ENCODE data around the gene EVC2. TPM values are rescaled to one million over a fixed set of nuclear protein-coding genes. Genes with fewer than 3 reads are reported as not detected.

Gene EVC2
- total RNA-seq, 4 donors from 2014 or later, result 0.20 to 10.5 (median 3.9) TPM

DNA sequence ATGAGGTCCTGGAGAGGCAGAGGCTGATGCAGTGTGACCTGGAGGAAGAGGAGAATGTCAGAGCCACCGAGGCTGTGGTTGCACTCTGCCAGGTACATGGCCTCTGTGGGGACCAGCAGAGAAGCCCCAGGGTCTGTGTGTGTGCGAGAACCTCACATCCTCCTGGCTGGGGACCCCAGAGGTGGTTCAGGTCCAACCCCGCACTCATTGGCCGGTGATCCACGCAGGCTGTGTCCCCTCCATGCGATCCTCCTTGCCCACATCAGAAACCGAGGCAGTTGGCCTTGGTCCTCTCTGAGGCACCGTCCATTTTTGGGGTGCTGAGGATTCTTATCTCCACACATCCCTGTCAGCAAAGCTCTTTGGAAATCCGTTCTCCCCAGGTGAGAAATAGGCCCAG lies 47.9 kb upstream of the EVC2 start:
- no peaks in the 10 kb centered on the region for H3K27me3 ChIP-seq
- DNase-seq, result no peak
- intact Hi-C loops (cut with DNase I; ENCODE audit: low total_unique reads), result no loop called here
- no peaks in the 10 kb centered on the region for H3K36me3 ChIP-seq
- no peak overlapping the region for H3K27ac ChIP-seq
- H3K9me3 ChIP-seq, result no peaks in the 10 kb centered on the region
- TF ChIP-seq EP300 (IDR thresholded peaks at IDR 0.05; ENCODE audit: low read depth) (no peak), POLR2AphosphoS5 (IDR thresholded peaks at IDR 0.05) (no peak), POLR2A (IDR thresholded peaks at IDR 0.05) (no peak)
- TF ChIP-seq, protein P1, sequence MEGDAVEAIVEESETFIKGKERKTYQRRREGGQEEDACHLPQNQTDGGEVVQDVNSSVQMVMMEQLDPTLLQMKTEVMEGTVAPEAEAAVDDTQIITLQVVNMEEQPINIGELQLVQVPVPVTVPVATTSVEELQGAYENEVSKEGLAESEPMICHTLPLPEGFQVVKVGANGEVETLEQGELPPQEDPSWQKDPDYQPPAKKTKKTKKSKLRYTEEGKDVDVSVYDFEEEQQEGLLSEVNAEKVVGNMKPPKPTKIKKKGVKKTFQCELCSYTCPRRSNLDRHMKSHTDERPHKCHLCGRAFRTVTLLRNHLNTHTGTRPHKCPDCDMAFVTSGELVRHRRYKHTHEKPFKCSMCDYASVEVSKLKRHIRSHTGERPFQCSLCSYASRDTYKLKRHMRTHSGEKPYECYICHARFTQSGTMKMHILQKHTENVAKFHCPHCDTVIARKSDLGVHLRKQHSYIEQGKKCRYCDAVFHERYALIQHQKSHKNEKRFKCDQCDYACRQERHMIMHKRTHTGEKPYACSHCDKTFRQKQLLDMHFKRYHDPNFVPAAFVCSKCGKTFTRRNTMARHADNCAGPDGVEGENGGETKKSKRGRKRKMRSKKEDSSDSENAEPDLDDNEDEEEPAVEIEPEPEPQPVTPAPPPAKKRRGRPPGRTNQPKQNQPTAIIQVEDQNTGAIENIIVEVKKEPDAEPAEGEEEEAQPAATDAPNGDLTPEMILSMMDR (IDR thresholded peaks at IDR 0.05), result no peak
- WGBS, 2 donors (ENCODE audit: low coverage in 1 of 2), result 89% methylated on average over 9 of the region's 9 CpGs; no CpG with 5 or more reads in 1 of the 2 donors
- in situ Hi-C loops (cut with MboI; ENCODE audit: low pct_ligation_motif_present in 1 of 4, low pct_unique_long_range_greater_than_20kb in 1 of 4, low sequenced_read_pairs in 3 of 4), result no loop called here
- H3K4me3 ChIP-seq, result no peak overlapping the region
- no peaks in the 10 kb centered on the region for H3K4me1 ChIP-seq

DNA sequence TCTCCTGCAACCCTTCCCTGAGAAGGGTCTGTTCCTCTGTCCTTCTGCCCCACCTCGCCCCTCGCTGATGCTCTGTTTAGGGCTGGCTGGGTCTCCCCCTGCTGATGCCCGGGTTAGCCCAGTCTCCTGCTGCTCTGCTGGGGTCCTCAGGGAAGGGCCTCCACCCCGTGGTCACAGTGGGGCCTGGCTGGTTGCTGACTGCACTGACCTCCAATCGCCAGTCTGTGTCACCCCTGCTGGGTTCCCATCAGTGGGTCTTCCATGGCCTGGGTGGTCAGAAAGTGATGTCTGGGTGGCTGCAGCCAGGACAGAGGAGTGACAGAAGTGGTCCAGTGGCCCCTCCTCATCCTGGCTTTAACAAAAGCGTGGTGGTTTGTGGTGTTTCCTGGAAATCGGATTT lies 47.3 kb upstream of the EVC2 start:
- intact Hi-C loops (cut with DNase I; ENCODE audit: low total_unique reads) (no loop called here), in situ Hi-C loops (cut with MboI; ENCODE audit: low pct_ligation_motif_present in 1 of 4, low pct_unique_long_range_greater_than_20kb in 1 of 4, low sequenced_read_pairs in 3 of 4) (no loop called here)
- H3K4me1 ChIP-seq, result no peaks in the 10 kb centered on the region
- no peaks in the 10 kb centered on the region for H3K27me3 ChIP-seq
- no peaks in the 10 kb centered on the region for H3K9me3 ChIP-seq
- 77% methylated on average over 6 of the region's 7 CpGs; no CpG with 5 or more reads in 1 of the 2 donors for WGBS, 2 donors (ENCODE audit: low coverage in 1 of 2)
- H3K36me3 ChIP-seq, result no peaks in the 10 kb centered on the region
- no peak overlapping the region for H3K4me3 ChIP-seq
- no peak for DNase-seq
- no peak for TF ChIP-seq POLR2AphosphoS5 (IDR thresholded peaks at IDR 0.05)
- TF ChIP-seq EP300 (IDR thresholded peaks at IDR 0.05; ENCODE audit: low read depth), result no peak
- no peak for TF ChIP-seq POLR2A (IDR thresholded peaks at IDR 0.05)
- TF ChIP-seq, protein P1 (IDR thresholded peaks at IDR 0.05), result no peak
- H3K27ac ChIP-seq, result no peak overlapping the region

DNA sequence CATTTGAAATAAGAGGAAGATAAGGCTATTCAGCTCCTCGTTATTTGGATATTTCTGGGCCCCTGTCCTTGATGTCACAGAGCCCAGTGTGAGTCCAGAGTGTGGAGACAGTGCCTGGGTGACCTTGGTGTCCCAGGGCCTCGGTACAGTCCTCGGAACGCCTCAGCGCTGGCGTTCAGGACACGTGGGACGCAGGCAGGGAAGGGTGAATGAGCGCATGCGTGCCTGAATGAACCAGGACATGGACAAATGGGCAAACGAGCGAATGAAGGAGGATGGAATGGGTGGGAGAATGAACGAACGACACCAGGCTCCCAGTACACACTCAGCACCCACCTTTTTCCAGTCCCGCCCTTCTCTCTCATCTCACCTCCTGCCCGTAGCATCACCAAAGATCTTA lies 46.8 kb upstream of the EVC2 start:
- Histone ChIP-seq H3K27me3 (no peaks in the 10 kb centered on the region), H3K36me3 (no peaks in the 10 kb centered on the region), H3K9me3 (no peaks in the 10 kb centered on the region), H3K4me3 (no peak overlapping the region), H3K4me1 (no peaks in the 10 kb centered on the region), H3K27ac (no peak overlapping the region)
- in situ Hi-C loops (cut with MboI; ENCODE audit: low pct_ligation_motif_present in 1 of 4, low pct_unique_long_range_greater_than_20kb in 1 of 4, low sequenced_read_pairs in 3 of 4) (no loop called here), intact Hi-C loops (cut with DNase I; ENCODE audit: low total_unique reads) (no loop called here)
- no peak for TF ChIP-seq POLR2AphosphoS5 (IDR thresholded peaks at IDR 0.05)
- WGBS, 2 donors (ENCODE audit: low coverage in 1 of 2), result 82 to 93% methylated on average over 8 to 16 of the region's 16 CpGs
- no peak for DNase-seq

DNA sequence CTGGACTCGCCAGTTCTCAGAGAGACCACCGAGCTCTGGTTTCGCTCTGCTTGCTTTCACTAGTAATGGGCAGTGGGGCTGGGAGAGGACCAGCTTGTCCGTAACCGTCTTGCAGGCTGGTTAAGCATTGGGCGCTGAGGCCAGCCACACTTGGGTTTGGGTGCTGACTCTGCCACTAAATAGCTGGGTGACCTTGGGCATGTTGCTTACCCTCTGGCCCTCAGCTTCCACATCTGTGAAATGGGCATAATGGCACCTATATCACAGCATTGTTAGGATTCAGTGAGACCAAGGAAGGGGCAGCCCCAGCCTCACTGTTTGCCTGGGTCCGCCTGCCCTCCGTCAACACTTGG lies 46.1 kb upstream of the EVC2 start:
- 96% methylated on average over 8 of the region's 8 CpGs; no CpG with 5 or more reads in 1 of the 2 donors for WGBS, 2 donors (ENCODE audit: low coverage in 1 of 2)
- Histone ChIP-seq H3K4me3 (no peak overlapping the region), H3K4me1 (no peaks in the 10 kb centered on the region), H3K9me3 (no peaks in the 10 kb centered on the region), H3K27me3 (no peaks in the 10 kb centered on the region), H3K36me3 (no peaks in the 10 kb centered on the region), H3K27ac (no peak overlapping the region)
- TF ChIP-seq POLR2A (IDR thresholded peaks at IDR 0.05), result no peak
- TF ChIP-seq EP300 (IDR thresholded peaks at IDR 0.05; ENCODE audit: low read depth), result no peak
- TF ChIP-seq, protein P1 (IDR thresholded peaks at IDR 0.05), result no peak
- no peak for TF ChIP-seq POLR2AphosphoS5 (IDR thresholded peaks at IDR 0.05)
- intact Hi-C loops (cut with DNase I; ENCODE audit: low total_unique reads), result no loop called here
- DNase-seq, result no peak
- in situ Hi-C loops (cut with MboI; ENCODE audit: low pct_ligation_motif_present in 1 of 4, low pct_unique_long_range_greater_than_20kb in 1 of 4, low sequenced_read_pairs in 3 of 4), result no loop called here
